GM21825 (cell line): ENCODE data around the gene SLC27A3.
A peak's percentile ranks its signal among the peaks of the same experiment; 100 is the strongest.

Experiments used
- ATAC-seq: cut with Tn5 transposase; IDR thresholded peaks from one replicate; pipeline ENCODE4 v1.9.1; 2021; ENCODE audit warnings: mild to moderate bottlenecking, moderate library complexity; ENCODE audit not compliant: unreplicated experiment

SLC27A3 gene

DNA sequence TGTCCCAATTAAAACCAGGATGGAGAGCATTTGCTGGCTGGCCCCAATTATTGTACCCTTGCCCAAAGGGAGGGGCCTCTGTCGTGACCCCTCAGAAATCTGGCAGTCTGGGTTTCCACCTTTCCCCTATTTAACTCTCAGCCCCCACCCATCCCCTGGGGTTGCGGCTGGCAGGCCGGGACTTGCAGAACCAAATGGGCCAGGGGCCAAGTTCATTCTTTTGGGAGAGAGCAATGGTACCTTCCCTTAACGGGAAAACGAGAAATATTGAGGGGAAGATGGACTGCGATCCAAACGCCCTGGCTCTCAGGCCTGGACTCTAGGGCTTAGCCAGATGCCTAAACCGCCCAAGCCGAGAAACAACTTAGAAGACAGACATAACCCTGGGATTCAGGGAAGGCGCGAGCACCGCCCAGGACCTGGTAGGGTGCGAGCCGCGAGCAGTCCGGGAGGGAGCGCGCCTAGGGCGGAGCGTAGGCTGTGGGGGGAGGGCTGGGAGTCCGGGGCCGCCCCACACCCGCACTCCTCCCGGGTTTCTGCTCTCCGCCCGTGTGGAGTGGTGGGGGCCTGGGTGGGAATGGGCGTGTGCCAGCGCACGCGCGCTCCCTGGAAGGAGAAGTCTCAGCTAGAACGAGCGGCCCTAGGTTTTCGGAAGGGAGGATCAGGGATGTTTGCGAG is at the start of gene SLC27A3:
SLC27A3 (plus strand) TSS at position 628 of the 678 bp plus-strand sequence. CDS start 91 bp downstream, outside the sequence.
- no peak for ATAC-seq

DNA sequence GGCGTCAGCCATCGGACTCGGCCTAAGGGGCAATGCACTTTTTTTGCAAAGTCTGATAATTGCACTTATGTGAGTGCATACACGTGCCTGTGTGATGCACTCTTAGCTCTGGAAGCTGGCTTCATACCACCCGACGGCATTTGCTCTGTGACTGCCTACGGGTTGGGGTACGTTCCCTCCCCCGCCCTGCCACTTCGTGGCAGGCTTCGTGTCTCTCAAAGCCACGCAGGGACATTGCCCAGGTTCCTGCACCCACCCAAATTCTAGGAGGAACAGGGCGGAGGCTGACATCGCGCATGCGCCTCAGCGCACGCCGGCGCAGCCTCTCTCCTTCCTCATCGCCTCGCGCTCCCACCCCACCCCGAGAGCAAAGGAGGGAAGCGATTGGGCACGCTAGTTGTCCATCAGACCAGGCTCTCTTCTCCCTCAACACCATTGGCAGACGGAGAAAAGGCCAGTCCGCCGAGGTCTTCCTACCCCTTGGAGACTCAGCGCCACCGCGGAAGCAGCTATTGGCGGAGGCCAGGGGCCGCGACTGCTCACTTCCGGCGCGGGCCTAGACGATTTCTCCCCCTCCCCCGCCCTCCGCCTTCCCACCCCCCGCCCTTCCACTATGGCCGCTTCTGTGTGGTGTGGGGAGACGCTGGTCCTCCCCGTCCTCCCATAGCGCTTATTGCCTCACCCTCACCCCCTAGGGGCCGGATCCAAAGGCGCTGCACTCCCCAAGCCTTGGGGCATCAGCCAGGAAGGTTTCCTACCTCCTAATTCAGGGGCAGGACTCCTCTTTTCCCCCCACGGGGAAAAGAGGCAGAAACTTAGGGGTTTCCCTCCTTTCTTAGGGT is 47.5 kb upstream of the SLC27A3 start, which contains the start of gene INTS3:
INTS3 (plus strand) TSS at position 588 of the 842 bp plus-strand sequence. CDS start 585 bp downstream, outside the sequence.
- ATAC-seq = peak; percentile 90

GRCh38 chr1:153728305-153729066 is 46.7 kb upstream of the SLC27A3 start:
- ATAC-seq = peak; percentile 1

- no peak for ATAC-seq
Measured at GRCh38 chr1:153730468-153730988, 44.7 kb upstream of the SLC27A3 start.

GRCh38 chr1:153733970-153734369 is 41.2 kb upstream of the SLC27A3 start:
- ATAC-seq = no peak

DNA sequence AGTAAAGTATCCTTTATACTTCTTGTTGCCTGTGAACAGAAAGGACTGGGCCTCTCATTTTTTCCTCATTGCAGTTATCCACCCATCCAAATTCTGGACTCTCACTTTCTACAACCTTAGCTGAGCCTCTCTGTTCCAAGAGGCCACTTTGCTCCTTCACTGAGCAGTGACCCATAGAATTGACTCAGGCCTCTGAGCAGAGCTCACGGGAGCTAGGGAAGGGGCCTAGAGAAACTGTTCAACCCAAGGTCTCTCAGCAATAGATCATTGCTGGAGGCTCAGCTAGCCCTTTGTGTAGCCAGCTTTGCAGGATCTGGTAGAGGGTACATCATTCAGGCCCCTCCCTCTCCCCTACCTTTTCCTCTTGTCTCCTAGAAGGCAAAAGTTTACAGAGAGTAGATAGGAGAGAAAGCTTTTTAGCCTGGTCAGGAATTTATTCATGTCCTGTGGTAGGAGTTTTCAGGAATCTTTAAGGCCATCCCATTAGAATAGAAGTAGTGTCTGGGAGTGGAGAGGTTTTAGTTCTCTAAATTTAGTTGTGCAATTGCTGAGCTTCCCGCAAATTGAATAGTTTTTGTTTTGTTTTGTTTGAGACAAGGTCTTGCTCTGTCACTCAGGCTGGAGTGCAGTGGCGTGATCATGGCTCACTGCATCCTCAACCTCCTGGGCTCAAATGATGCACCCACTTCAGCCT is 40.7 kb upstream of the SLC27A3 start:
- no peak for ATAC-seq

DNA sequence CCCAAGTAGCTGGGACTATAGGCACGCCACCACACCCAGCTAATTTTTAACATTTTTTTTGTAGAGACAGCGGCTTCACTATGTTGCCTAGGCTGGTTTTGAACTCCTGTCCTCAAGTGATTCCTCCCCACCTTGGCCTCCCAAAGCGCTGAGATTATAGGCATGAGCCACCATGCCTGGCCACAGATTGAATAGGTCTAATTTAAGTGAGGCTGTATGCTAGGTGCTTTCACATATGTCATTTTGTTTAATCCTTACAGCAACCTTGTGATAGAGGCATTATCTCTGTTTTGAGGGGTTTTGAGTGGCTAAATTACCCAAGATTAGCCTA is 40.2 kb upstream of the SLC27A3 start:
- ATAC-seq = no peak

- no peak for ATAC-seq
Measured at GRCh38 chr1:153741986-153742385, 33.2 kb upstream of the SLC27A3 start.

GRCh38 chr1:153742411-153743142 is 32.6 kb upstream of the SLC27A3 start:
- peak; percentile 57 for ATAC-seq

DNA sequence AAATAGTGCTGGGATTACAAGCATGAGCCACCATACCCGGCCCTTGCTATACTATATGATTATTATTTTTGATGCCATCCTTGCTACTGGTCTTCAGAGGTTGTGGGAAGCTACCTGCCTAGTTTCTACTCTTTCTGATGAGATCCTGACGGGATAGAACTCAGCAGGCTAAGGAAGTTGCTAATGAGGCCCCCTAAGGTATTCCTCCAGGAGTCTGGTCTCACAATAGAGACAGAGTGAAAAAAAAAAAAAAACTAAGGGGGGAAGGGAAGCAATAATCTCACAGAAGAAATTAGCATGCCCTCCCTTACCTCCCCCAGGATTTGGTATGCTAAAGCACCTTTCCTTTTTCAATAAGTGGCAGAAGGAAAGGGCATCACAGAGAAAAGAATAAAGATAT is 29.8 kb upstream of the SLC27A3 start:
- no peak for ATAC-seq

DNA sequence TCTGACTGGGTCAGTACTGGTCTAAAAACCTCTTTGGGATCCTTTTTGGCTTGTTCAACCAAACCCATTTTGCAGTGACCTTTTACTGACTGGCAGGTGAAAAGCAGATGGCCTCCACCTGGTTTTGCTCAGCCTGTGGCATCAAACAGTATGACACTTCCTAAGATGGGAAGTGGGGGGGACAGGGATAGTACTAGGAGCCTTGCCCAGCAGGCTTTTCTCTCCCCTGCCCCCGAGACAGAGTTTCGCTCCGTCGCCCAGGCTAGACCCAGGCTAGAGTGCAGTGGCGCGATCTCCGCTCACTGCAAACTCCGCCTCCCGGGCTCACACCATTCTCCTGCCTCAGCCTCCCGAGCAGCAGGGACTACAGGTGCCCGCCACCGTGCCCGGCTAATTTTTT is 29.0 kb upstream of the SLC27A3 start:
- ATAC-seq = no peak

DNA sequence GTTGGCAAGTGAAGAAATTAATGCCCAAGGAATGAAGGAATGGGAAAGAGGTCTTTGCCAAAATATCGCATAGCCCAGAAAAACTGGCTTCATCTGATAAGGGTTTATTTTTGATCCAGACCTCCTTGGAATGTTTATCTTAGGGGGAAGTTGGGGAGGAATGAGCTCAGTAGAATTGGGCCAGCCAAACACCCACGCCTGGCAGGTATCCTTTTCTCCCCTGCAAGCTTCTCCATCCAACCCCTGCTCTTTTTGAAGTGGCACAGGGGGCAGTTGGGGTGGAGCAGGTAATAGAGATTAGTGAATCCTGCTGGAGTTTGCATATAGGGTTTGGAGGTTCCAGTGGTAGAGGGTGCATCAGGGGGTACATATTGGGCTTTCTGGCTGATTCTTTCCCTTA is 26.3 kb upstream of the SLC27A3 start:
- ATAC-seq = no peak

GRCh38 chr1:153749408-153750005 is 25.7 kb upstream of the SLC27A3 start:
- ATAC-seq = peak; percentile 61

DNA sequence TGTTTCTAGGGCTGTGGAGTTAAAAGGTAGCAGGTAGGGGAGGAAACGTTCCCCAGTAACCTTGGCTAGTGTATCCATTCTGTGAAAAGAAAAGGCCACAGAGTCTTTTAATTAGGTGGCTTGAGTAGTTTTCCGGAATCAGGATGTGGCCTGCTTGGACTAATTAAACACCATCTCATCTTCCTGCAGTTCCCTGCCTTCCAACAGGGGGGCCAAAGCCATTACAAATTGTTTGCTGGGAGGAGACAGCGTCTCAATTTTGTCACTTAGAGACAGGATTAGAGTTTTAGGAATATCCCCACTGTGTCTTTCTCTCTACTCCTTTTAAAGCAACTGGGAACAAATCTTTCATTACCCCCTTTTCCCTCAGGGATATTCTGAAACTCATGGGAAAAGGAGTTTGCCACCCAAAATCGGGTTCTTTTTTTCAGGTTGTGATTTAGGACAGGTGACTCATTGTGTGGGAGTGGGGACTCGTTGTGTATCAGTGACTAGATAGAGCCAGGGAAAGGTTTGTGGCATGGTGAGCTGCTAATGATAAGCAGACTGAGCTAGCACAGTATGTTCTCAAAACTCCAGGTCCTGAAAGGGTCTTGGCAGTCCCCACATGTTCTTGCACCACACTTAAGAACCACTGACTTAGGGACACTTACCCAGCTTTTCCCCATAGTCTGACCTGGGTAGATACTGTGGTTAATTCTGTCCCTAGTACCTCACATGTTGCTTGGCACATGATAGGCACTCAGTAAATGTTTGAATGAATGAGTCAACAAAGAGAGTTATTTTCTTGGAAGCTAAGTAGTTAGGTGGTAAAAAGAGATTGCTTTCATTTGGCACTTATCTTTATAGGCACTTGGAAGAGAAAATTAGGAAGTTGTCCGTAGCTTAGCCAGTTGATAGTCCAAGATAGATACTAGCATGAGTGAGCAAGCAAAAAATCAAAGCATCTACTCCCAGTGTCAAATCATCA is 24.9 kb upstream of the SLC27A3 start:
- no peak for ATAC-seq

DNA sequence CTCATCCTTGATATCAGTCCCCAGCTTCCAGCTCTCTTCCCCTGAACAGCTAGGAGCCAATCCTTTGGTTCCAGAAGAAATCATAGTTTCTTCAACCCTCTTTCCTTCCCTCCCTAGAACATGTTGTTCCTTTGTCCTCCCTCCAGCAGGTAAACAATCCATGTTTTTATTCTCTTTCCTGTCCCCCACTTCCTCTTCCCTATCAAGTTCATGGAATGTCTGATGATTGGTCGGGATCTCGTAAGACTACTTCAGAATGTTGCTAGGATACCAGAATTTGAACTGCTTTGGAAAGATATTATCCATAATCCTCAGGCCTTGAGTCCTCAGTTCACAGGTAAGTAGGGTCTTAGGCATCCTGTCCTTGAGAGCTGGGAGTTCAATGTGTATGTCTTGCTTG is 23.1 kb upstream of the SLC27A3 start:
- ATAC-seq = no peak

GRCh38 chr1:153752571-153753195 is 22.5 kb upstream of the SLC27A3 start:
- ATAC-seq = no peak

DNA sequence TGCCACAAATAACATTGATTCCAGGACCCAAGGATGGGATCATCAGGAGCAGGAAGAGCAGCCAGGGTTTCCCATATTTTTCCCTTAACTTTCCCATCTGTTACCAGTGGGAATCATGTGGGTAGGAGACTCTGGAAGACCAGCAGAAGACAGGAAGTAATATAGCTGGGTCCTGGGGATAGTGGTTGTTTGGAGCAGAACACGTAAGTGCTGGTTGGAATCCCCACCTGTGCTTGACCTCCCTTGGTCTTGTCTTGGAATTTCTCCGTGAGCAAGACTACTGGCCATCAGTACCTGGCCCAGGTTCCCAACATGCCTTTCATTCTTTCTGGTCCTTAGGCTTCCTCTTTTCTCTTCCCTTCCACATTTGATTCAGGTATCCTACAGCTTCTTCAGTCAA is 20.9 kb upstream of the SLC27A3 start:
- ATAC-seq = no peak

GRCh38 chr1:153760440-153760839 is 14.8 kb upstream of the SLC27A3 start:
- ATAC-seq = no peak
